A549 (cell line): ENCODE results near the gene ARL4A. TPM values are rescaled to one million over a fixed set of nuclear protein-coding genes. Genes with fewer than 3 reads are reported as not detected.

ENCODE experiments used
- ATAC-seq, 2 experiments: fragments of 200-7000 bp in 1 of 2; fragments of >200 bp in 1 of 2; cut with Nextera tagmentation in 1 of 2; cut with Tn5 transposase in 1 of 2; 3 replicates each; pipeline versions ENCODE4 v1.8.0 to v1.9.1; 2018 to 2020; ENCODE audit warnings: mild to moderate bottlenecking in 1 of 2, moderate library complexity in 1 of 2
- CTCF ChIA-PET: fragments of 300-600 bp; sonication (Branson Sonifier 250); formaldehyde crosslinking; extraction: SDS; loops from one replicate; lab custom pipeline; 2021; ENCODE audit warnings: antibody characterized with exemption, inconsistent platforms; lab: Yijun Ruan, JAX
- POLR2A ChIA-PET: fragments of 350-600 bp; formaldehyde crosslinking; extraction: SDS; loops from one replicate; lab custom pipeline; 2021; ENCODE audit warnings: antibody characterized with exemption, inconsistent platforms; lab: Yijun Ruan, JAX
- DNase-seq, 2 experiments: peaks; one replicate each; pipeline versions ENCODE4 v3.0.0 to v3.0.0-alpha.2; 2011 to 2016; ENCODE audit warnings: low read depth in 1 of 2, low spot score in 1 of 2
- FAIRE-seq: peaks from 2 replicates; lab custom pipeline; 2011; peaks lifted over from hg19 to GRCh38; lab: Jason Lieb, UNC
- H3K27ac ChIP-seq, 2 experiments: fragments of >200 bp; sonication (Bioruptor Twin); formaldehyde crosslinking; 3 replicates each; pipeline ENCODE4 v1.5.1; 2016 to 2017
- H3K4me1 ChIP-seq: fragments of >200 bp; sonication (Bioruptor Twin); formaldehyde crosslinking; 3 replicates; pipeline ENCODE4 v1.6.1; 2016
- H3K4me2 ChIP-seq: fragments of >200 bp; sonication (Bioruptor Twin); formaldehyde crosslinking; 3 replicates; pipeline ENCODE4 v1.6.1; 2016
- H3K4me3 ChIP-seq: fragments of >200 bp; sonication (Bioruptor Twin); formaldehyde crosslinking; 3 replicates; pipeline ENCODE4 v1.5.1; 2016
- H3K9me3 ChIP-seq: fragments of >200 bp; sonication (Bioruptor Twin); formaldehyde crosslinking; 3 replicates; pipeline ENCODE4 v1.6.1; 2016
- CEBPB ChIP-seq, 2 experiments: fragments of >200 bp in 1 of 2; sonication (Bioruptor Twin) in 1 of 2; formaldehyde crosslinking in 1 of 2; IDR thresholded peaks; 2 replicates each; pipeline ENCODE4 v1.6.1; 2012 to 2016
- CHD4 ChIP-seq: fragments of 200-600 bp; sonication (generic); IDR thresholded peaks from 2 replicates; pipeline ENCODE4 v1.6.1; 2016; ENCODE audit warnings: antibody characterized with exemption, mild to moderate bottlenecking, borderline replicate concordance
- EP300 ChIP-seq, 2 experiments: fragments of >200 bp; sonication (Bioruptor Twin); formaldehyde crosslinking; IDR thresholded peaks; 2 replicates in 1 of 2; 3 replicates in 1 of 2; pipeline ENCODE4 v1.6.1; 2016 to 2017
- ESRRA ChIP-seq: fragments of 150-350 bp; IDR thresholded peaks from 2 replicates; pipeline ENCODE4 v1.6.1; 2014; ENCODE audit warnings: mild to moderate bottlenecking, low read length, borderline replicate concordance
- FOSL2 ChIP-seq, 2 experiments: fragments of 450-650 bp in 1 of 2; fragments of >200 bp in 1 of 2; sonication (Bioruptor Twin) in 1 of 2; formaldehyde crosslinking; IDR thresholded peaks; 2 replicates each; pipeline versions ENCODE4 v1.5.0 to v1.6.1; 2016 to 2020; ENCODE audit warnings: mild to moderate bottlenecking in 1 of 2, moderate library complexity in 1 of 2
- FOXS1 ChIP-seq: fragments of 250-450 bp; sonication (Bioruptor Pico); IDR thresholded peaks from 2 replicates; pipeline ENCODE4 v1.5.0; 2020; ENCODE audit warnings: mild to moderate bottlenecking, moderate library complexity
- GATA3 ChIP-seq: IDR thresholded peaks from 2 replicates; pipeline ENCODE4 v1.6.1; 2012; ENCODE audit warnings: borderline replicate concordance
- HEYL ChIP-seq: fragments of 250-450 bp; sonication (Bioruptor Pico); IDR thresholded peaks from 2 replicates; pipeline ENCODE4 v1.8.0; 2021; ENCODE audit warnings: mild to moderate bottlenecking, moderate library complexity
- HMGXB4 ChIP-seq: fragments of 250-450 bp; sonication (Bioruptor Pico); IDR thresholded peaks from 2 replicates; pipeline ENCODE4 v1.5.0; 2021; ENCODE audit warnings: mild to moderate bottlenecking, moderate library complexity, borderline replicate concordance
- HOXB13 ChIP-seq: fragments of 250-450 bp; sonication (Bioruptor Pico); IDR thresholded peaks from 2 replicates; pipeline ENCODE4 v1.5.0; 2020; ENCODE audit warnings: low read depth, mild to moderate bottlenecking, moderate library complexity
- HOXB5 ChIP-seq: fragments of 250-450 bp; sonication (Bioruptor Pico); IDR thresholded peaks from 2 replicates; pipeline ENCODE4 v1.5.0; 2020; ENCODE audit warnings: mild to moderate bottlenecking, moderate library complexity
- JUN ChIP-seq, 2 experiments: fragments of >200 bp; sonication (Bioruptor Twin); formaldehyde crosslinking; IDR thresholded peaks; 2 replicates in 1 of 2; 3 replicates in 1 of 2; pipeline ENCODE4 v1.6.1; 2016 to 2017
- KDM5A ChIP-seq: fragments of 200-600 bp; sonication (generic); IDR thresholded peaks from 2 replicates; pipeline ENCODE4 v1.6.1; 2016; ENCODE audit warnings: antibody characterized with exemption, mild to moderate bottlenecking
- MYC ChIP-seq: IDR thresholded peaks from 2 replicates; pipeline ENCODE4 v1.6.1; 2012; ENCODE audit warnings: mild to moderate bottlenecking, inconsistent platforms, low read length, improper control_type of control experiment, borderline replicate concordance
- PHF8 ChIP-seq: fragments of 200-600 bp; sonication (generic); IDR thresholded peaks from 2 replicates; pipeline ENCODE4 v1.6.1; 2016; ENCODE audit warnings: low read depth, mild to moderate bottlenecking, antibody characterized with exemption, moderate library complexity, borderline replicate concordance
- RAD21 ChIP-seq, 2 experiments: fragments of >200 bp in 1 of 2; sonication (Bioruptor Twin) in 1 of 2; formaldehyde crosslinking in 1 of 2; IDR thresholded peaks in 1 of 2; conservative IDR thresholded peaks in 1 of 2; 2 replicates in 1 of 2; 3 replicates in 1 of 2; pipeline ENCODE4 v1.6.1; 2012 to 2018; ENCODE audit warnings: inconsistent platforms in 1 of 2
- RARB ChIP-seq: fragments of 250-450 bp; sonication (Bioruptor Pico); IDR thresholded peaks from 2 replicates; pipeline ENCODE4 v1.8.0; 2021; ENCODE audit warnings: mild to moderate bottlenecking, moderate library complexity
- SMC3 ChIP-seq: fragments of >200 bp; sonication (Bioruptor Twin); formaldehyde crosslinking; IDR thresholded peaks from 3 replicates; pipeline ENCODE4 v1.6.1; 2018; ENCODE audit warnings: inconsistent platforms
- SREBF2 ChIP-seq: fragments of 450-650 bp; IDR thresholded peaks from 2 replicates; pipeline ENCODE4 v1.6.1; 2014; ENCODE audit warnings: mild to moderate bottlenecking, moderate library complexity
- TP53 ChIP-seq: fragments of 250-450 bp; sonication (Bioruptor Pico); IDR thresholded peaks from 2 replicates; pipeline ENCODE4 v1.5.0; 2021; ENCODE audit warnings: mild to moderate bottlenecking, moderate library complexity
- USF2 ChIP-seq: fragments of 450-650 bp; IDR thresholded peaks from 2 replicates; pipeline ENCODE4 v1.6.1; 2014; ENCODE audit warnings: antibody characterized with exemption
- ZC3H11A ChIP-seq: fragments of 450-650 bp; IDR thresholded peaks from 2 replicates; pipeline ENCODE4 v1.6.1; 2014; ENCODE audit warnings: antibody characterized with exemption, mild to moderate bottlenecking
- ZFP36 ChIP-seq: fragments of 450-650 bp; IDR thresholded peaks from 2 replicates; pipeline ENCODE4 v1.6.1; 2014; ENCODE audit warnings: borderline replicate concordance; ENCODE audit not compliant: partially characterized antibody
- WGBS: methylation state at CpG from one replicate; pipeline ENCODE4 v1.1.6; 2017; ENCODE audit errors: missing lambda C conversion rate; 5-methylcytosine and 5-hydroxymethylcytosine counted together
- polyA plus RNA-seq, 4 experiments: library from polyadenylated mRNA; depleted of rRNA in 3 of 4; stranded (reverse); fragments of >200 nt; fragmentation: RNase III in 1 of 4; extraction: RNeasy Plus Mini Kit Qiagen cat#74134 plus additional on column Dnase treatment in 1 of 4; gene quantifications; 2 replicates in 3 of 4; 3 replicates in 1 of 4; pipeline ENCODE4 v1.2.3, GENCODE V29; 2011 to 2017
- TF ChIP-seq, protein P1 (sequence below): IDR thresholded peaks from 2 replicates; pipeline ENCODE4 v1.6.1; 2012
- TF ChIP-seq, protein P2 (sequence below): fragments of >200 bp; sonication (Bioruptor Twin); formaldehyde crosslinking; IDR thresholded peaks from 3 replicates; pipeline ENCODE4 v1.6.1; 2016
- TF ChIP-seq, protein P3 (sequence below): fragments of 250-450 bp; sonication (Bioruptor Pico); IDR thresholded peaks from 2 replicates; pipeline ENCODE4 v1.5.0; 2020; ENCODE audit warnings: low read depth, mild to moderate bottlenecking, moderate library complexity

ARL4A gene
- polyA plus RNA-seq, 2 of the 4 experiments (the other 2 are of a cell fraction), result 51.9 to 76.1 TPM

DNA sequence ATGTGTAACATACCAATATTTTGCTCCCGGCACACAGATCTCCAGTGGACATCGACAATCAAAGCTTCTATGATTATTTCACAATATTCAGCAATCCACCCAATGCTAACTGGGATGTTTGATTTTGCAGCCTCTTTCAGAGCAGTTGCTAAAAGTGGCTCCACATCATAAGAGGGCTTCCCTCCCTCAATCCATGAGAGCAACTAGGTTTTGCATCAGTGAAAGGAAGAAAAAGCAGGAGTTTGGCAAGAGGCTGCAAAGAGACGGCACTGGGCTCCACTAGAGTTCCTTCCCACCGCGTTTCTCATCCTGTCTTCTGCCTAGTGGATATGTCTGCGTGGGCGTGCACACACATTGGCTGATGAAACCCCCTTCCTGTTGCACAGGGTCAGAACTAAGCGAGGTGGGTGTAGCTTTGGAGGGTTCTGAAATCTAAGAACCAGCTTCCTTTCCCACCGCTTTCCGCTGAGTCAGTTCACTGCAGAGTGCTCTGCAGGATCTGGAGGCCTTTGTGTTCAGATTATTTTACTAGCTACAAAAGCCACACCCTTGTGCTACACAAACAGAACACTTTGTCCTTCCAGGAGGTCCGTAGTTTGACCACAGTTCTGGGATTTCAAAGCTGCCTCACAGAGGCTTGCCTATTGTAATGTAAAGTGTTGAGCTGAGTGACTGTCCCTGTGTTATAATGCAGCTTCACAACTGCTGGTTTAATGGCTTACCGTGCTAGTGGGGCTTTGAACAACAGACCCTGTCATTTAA is 28.1 kb downstream of the ARL4A start (continued):
- peak; percentile 65; the same call in 1 of the 2 replicates for TF ChIP-seq GATA3
- TF ChIP-seq JUN (IDR thresholded peaks at IDR 0.05), result peak; percentile 49 to 78; a peak in 2 of 5 replicates
- TF ChIP-seq SMC3, result peak; percentile 25; the same call in 2 of the 3 replicates
- TF ChIP-seq, protein P1, sequence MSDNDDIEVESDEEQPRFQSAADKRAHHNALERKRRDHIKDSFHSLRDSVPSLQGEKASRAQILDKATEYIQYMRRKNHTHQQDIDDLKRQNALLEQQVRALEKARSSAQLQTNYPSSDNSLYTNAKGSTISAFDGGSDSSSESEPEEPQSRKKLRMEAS, result peak; percentile 64
- peak; percentile 11; the same call in 1 of the 2 replicates for TF ChIP-seq TP53
- TF ChIP-seq USF2, result no peak
- no peak for TF ChIP-seq SREBF2
- TF ChIP-seq RARB (CRISPR knock-in tag), result no peak
- TF ChIP-seq ZFP36, result no peak
- TF ChIP-seq HOXB5 (CRISPR knock-in tag), result no peak
- TF ChIP-seq EP300 (IDR thresholded peaks at IDR 0.05), result peak; percentile 24 to 75; a peak in 2 of 5 replicates
- peak; percentile 38 to 61; a peak in 2 of 4 replicates for TF ChIP-seq CEBPB (IDR thresholded peaks at IDR 0.05)
- no peak for TF ChIP-seq HMGXB4 (CRISPR knock-in tag)
- TF ChIP-seq RAD21 (conservative IDR thresholded peaks at IDR 0.05 in 1 of 2, IDR thresholded peaks at IDR 0.05 in 1 of 2), result peak in 1 of 2 experiments; percentile 49; a peak in 4 of 5 replicates
- TF ChIP-seq, protein P2, sequence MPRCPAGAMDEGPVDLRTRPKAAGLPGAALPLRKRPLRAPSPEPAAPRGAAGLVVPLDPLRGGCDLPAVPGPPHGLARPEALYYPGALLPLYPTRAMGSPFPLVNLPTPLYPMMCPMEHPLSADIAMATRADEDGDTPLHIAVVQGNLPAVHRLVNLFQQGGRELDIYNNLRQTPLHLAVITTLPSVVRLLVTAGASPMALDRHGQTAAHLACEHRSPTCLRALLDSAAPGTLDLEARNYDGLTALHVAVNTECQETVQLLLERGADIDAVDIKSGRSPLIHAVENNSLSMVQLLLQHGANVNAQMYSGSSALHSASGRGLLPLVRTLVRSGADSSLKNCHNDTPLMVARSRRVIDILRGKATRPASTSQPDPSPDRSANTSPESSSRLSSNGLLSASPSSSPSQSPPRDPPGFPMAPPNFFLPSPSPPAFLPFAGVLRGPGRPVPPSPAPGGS, result peak; percentile 84; the same call in 2 of the 3 replicates
- peak; percentile 13; the same call in 1 of the 2 replicates for TF ChIP-seq MYC
- TF ChIP-seq, all 56 proteins: peak for 16

DNA sequence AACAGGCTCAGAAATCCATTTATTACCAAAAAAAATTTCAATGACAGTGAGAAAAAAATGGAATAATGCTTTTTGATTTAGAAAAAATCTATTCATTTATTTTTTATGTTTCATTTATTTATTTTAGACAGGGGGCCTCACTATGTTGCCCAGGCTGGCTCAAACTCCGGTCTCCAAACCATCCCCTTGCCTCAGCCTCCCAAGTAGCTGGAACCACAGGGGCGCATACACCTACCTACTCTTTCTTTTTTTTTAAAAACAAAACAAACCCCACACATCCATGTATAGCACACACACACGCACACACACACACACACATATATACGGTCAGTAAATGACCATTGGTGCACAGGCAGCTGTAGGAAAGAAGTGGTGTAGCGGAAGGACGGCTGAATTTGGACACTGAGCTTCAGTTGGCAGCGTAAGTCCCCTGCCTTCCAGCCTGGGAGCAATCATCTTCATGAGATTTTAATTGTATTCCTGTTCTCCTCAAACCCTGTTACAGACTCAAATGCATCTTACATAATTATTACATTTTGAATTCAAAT is 28.8 kb downstream of the ARL4A start:
- H3K4me2 ChIP-seq, result peak overlapping the region; percentile 93
- 72% methylated on average over 7 of the region's 7 CpGs for WGBS
- H3K4me1 ChIP-seq, result peaks cover 68% of the 10 kb centered on the region
- ATAC-seq, result peak in 1 of 2 experiments; percentile 8; a peak in 3 of 6 replicates
- peak overlapping the region; percentile 91 to 96 for H3K27ac ChIP-seq
- no peaks in the 10 kb centered on the region for H3K9me3 ChIP-seq
- FAIRE-seq, result no peak
- ChIA-PET POLR2A (interaction anchor here (0.8 to 3.9 kb wide), 7 partner anchors 10 to 399 kb away, joined by 3 to 43 read pairs (median 7); partner anchors contain the start of gene ARL4A), CTCF (interaction anchor here (1.6 to 7.3 kb wide), 2 partner anchors 14 to 31 kb away, joined by 4 to 57 read pairs; partner anchors contain the start of gene ARL4A)
- TF ChIP-seq, protein P2, result no peak
- no peak for TF ChIP-seq SREBF2
- TF ChIP-seq FOXS1 (CRISPR knock-in tag), result no peak
- TF ChIP-seq GATA3, result no peak
- TF ChIP-seq, protein P3, sequence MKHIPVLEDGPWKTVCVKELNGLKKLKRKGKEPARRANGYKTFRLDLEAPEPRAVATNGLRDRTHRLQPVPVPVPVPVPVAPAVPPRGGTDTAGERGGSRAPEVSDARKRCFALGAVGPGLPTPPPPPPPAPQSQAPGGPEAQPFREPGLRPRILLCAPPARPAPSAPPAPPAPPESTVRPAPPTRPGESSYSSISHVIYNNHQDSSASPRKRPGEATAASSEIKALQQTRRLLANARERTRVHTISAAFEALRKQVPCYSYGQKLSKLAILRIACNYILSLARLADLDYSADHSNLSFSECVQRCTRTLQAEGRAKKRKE (CRISPR knock-in tag), result no peak
- no peak; the same call in 1 of the 2 replicates for TF ChIP-seq HOXB13
- TF ChIP-seq HEYL (CRISPR knock-in tag), result no peak
- no peak for TF ChIP-seq ZFP36
- TF ChIP-seq RAD21 (conservative IDR thresholded peaks at IDR 0.05 in 1 of 2, IDR thresholded peaks at IDR 0.05 in 1 of 2), result no peak
- TF ChIP-seq KDM5A, result no peak
- TF ChIP-seq PHF8, result no peak
- no peak for TF ChIP-seq CHD4
- no peak for TF ChIP-seq HMGXB4 (CRISPR knock-in tag)
- TF ChIP-seq ESRRA, result no peak
- TF ChIP-seq FOSL2 (IDR thresholded peaks at IDR 0.05), result no peak
- no peak for TF ChIP-seq FOSL2 (CRISPR knock-in tag; IDR thresholded peaks at IDR 0.05)
- TF ChIP-seq ZC3H11A, result no peak
- DNase-seq, result peak in 1 of 2 experiments; percentile 24
- H3K4me3 ChIP-seq, result peak overlapping the region; percentile 19; the same call in 2 of the 3 replicates
